GM11168 (cell line): ENCODE results near the gene KISS1.

Source experiments
- in situ Hi-C: fragments of 300-500 bp; cut with MboI; formaldehyde crosslinking; loops from one replicate; pipeline ENCODE4 v1.12.0; 2022; ENCODE audit warnings: low sequenced_read_pairs; ENCODE audit not compliant: unreplicated experiment

KISS1 gene

DNA sequence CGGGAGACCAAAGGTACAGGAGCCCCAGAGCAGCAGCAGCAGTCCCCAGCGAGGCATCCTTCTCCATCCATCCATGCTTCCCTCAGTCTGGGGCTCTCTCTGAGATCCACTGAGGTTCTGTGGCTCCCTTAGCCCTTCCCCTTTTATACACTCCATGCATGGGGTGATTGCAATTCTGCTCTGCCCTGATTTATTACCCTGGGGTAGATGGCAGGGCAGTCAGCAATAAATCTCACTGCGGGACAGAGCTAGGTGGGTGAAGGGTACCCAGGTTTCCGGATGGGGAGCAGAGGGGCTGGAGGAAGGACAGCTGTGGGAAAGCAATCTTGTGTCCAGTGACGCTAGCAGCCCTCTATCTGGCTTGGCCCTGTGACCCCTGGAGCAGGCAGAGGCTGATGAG, 30.1 kb downstream of the KISS1 start, which contains the start of gene REN:
Gene REN (minus strand): TSS at position 119 of the 400 bp plus-strand sequence. CDS start 44 bp downstream, at position 75.
- in situ Hi-C loops, result no loop called here

DNA sequence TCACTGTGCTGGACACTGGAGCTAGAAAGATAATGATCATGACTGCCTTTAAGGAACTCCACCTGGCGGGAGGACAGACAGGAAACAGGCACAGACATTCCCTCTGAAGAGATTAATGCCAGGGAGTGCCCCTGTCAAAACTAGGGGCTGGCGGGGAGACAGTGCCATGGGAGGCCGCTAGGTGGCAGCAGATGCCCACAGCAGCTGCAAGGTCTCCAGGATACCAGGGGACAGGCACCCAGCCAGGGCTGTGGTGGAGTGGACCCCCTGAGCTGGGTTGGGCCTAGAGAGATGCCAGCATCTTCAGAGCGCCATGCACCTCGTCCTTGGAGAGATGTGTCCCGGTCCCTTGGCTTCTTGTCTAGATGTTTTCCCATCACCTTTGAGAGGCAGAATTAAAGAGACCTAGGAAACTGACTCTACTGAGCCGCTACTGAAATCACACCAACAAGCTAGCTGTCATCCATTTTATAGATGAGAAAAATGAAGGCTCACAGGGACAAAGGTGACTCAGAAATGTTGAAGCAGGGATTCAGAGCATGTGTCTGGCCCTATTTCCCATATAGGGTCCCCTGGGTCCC, 33.7 kb downstream of the KISS1 start:
- in situ Hi-C loops, result no loop called here

DNA sequence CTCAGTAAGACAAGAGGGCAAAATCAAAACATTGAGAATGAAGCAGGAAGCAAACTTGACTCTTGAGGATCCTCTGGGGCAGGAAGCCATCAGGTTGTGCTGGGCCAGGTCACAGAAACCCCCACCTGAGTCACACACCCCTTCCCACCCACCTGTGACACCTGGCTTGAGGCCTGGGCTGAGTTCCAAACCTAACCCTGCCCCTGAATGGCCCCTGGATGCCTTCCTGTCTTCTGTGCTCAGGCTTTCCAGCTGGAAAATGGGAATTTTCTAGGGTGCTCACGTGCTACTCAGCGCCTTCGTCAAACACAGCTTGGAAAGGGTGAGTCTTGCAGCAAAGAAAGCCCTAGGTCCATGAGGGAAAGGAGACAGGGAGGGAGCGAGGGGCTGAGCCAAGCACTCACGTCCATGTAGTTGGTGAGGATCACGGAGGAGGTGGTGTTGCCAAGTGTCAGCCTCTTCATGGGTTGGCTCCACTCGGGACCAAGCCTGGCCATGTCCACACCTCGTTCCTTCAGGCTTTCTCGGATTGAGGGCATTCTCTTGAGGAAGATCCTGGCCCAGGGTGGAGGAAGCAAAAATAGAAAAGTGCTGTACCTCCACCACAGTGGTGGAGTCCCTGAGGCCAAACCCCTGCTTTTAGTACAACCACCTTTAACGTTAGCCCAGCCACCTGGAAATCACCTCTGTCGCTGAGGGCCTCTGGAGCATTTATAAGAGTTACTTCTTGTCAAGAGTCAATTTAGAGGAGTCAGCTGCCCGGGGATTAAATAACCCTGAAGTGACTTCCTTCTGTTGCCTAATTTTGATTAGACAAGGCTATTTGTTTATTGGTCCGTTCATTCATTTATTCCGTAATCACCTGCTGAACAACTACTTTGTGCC, 34.4 kb downstream of the KISS1 start:
- in situ Hi-C loops, result no loop called here

DNA sequence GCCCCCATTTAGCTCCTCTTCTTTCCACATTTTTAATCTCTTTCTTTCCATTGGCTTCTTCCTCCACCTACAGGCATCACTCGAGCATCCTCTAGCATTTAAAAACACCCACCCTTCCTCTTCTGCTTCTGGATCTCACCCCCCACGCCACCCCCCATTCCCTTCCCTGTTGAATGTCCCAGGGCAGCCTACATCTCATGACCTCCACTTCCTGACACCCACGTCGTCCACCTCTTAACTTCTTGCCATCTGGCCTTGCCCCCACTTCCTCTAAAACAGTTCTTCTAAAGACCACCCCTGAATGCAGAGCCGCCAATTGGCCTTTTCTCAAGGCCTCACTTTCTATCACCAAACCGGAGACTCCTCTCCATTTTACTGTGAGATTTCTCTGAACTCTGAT, 38.3 kb downstream of the KISS1 start:
- in situ Hi-C loops, result no loop called here

DNA sequence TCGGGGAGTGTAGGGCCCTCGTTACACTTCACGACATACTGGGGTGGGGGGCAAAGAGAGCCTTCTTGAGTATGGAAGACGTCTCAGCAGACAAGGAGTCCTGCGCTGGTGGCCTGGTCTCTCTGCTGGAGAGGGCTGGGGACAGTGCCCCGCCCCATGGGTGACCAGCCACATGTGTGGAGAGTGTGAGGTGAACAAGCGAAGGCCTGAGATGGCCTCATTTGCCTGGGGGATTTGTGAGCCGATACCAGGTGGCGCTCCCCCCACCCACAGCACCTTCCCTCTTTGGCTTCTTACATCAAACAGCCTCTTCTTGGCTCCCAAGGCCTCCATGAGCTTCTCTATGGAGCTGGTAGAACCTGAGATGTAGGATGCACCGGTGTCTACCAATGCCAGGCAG, 40.4 kb downstream of the KISS1 start:
- in situ Hi-C loops, result no loop called here

DNA sequence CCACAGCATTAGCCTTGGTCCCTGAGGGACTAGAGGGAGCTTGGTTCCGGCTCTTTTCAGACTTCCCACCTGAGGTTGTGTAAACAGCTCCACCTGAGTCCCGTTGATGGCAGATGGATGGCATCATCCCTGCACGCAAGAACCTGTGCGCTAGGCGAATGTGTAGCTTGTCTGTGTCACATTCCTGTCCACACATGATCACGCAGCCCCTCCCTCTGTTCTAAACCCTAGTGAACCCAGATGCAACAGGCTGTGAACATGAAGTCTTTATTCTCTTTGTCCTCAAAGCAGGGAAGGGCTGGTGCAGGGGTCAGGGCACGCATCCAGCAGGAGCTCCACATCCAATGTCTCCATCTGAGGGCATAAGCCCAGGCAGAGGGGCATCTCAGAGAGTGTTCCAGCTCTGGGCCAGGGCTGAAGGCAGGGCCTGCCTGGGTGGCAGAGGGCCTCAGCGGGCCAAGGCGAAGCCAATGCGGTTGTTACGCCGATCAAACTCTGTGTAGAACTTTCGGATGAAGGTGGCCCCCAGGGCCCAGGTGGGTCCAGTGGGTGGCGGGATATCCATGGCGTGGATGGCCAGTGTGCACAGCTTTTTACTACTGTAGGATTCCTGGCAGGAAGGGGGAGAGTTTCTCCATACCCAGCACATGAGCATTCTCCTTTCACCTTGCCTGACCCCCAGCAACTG, 41.6 kb downstream of the KISS1 start:
- in situ Hi-C loops, result no loop called here

DNA sequence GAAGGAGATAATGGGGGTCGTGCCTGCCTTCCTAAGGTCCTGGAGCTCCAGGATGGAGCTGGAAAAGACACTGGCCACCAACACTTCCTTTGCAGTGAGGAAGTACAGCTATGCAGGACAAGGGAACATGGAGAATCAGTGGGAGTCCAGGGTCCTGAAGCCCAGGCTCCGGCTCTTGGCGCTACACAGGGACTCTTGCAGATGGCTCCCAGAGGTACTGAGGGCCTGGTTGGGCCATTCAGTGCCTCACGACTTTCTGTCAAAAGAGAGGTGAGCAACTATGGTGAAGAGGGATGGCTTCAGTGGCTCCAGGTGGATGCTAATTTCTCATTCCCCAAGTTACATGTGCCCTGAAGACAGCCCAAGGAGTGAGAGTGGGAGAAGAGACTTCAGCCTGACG, 42.6 kb downstream of the KISS1 start:
- in situ Hi-C loops, result no loop called here

DNA sequence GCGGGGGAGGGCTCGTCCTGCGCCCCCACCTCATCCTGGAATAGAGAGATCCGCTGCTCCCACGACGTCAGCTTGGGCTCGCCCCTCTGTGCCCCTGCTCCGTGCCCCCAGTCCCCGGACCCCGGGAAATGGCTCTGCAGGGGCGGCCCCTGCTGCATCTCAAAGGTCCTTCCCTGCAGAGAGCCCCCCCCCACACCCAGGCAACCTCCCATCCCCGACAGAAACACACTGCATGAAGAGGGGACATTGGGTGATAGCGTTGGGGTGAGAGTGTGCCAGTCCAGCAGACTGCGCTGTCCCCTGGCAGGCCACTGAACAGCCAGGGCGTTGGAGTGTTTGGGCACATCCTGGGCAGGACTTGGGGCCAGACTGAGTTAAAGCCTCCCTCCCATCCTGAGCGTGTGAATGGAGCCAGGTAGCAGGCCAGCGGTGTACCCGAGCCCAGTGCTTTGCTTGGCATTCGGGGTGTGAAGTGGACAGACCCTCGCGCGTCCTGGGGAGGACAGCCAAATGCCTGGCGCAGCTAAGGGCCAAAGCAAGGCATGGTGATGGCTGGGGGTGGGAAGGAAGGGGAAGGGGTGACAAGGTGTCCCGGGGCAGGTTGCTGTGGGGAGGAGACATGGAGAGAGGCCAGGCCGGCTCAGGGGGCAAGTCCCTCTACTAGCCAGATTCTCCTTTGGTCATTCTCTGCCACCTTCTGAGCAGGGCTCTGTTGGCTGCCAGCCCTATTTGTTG, 43.8 kb downstream of the KISS1 start:
- in situ Hi-C loops, result no loop called here

DNA sequence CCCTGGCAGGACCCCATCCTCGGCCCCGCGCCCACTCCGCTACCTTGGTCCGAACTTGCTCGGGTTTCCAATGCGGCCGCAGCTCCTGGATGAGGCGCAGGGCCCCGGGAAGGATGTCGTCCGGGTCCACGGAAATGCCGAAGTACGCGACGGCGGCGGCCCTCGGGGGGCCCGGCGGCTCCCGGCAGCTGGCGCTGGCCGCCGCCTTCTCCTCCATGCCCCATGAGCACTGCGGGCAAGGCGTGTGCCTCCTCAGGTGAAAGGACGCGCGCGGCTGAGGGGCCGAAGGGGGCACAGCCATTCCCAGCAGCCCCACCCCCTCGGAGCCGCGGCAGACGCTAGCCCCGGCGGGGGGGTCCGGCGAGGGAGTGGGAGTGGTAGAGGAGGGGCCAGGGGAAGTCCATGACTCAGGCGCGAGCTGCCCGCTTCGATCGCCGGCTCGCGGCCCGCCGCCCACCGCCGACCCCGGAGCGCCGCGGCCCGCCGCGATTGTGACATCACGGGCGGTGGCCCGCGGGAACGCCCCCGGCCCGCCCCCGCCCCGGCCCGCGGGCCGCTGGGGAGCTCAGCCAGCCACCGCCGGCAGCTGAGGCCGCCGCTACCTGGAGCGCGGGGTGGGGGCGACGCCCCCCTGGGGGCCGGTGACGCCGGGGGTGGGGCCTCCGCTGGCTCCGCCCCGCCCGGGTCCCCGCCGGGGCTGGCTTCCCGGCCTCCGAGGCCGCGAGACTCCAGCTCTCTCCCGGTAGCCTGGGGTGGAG, 44.6 kb downstream of the KISS1 start, which contains the start of gene ETNK2:
Gene ETNK2 (minus strand): TSS at position 493 of the 758 bp plus-strand sequence. CDS start 192 bp downstream, at position 301.
- in situ Hi-C loops, result no loop called here

DNA sequence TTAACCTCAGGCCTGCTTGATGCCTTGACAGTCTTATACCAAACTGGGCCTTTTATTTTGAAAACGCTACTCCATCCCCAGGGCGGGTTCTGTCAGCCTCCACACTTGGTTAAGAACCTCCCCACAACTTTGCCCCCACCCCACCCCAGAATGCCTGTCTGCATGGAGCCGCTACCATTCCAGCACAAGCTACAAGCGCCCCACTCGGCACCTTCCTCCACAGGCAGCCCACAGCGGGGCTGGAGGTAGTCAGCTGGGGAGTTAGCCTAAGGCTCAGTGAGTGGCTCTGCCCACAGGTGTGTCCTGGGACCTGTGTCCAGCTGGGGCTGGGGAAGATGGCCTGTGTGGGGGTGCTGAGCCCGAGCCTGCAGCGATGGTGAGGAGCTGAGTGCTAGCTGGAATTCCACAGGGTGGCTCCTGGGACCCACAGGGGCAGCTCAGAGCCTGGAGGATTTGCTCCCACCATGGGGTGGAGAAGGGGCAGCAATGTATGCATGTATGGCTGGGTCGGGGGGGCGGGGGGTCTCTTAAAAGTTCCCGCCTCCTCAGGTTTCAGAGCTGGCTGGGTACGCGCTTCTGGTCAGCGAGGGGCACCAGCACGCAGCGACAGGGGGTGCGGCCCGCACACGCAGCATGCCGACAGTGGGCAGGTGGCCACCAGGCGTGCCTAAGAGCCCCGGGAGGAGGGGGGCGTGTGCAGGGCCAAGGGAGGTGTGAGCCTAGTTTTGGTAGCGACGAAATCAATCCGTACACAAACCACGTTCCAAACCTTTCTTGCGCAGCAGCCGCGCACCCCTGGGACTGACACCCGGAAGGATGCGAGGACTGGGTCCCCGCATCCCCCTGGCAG, 45.4 kb downstream of the KISS1 start:
- in situ Hi-C loops, result no loop called here

DNA sequence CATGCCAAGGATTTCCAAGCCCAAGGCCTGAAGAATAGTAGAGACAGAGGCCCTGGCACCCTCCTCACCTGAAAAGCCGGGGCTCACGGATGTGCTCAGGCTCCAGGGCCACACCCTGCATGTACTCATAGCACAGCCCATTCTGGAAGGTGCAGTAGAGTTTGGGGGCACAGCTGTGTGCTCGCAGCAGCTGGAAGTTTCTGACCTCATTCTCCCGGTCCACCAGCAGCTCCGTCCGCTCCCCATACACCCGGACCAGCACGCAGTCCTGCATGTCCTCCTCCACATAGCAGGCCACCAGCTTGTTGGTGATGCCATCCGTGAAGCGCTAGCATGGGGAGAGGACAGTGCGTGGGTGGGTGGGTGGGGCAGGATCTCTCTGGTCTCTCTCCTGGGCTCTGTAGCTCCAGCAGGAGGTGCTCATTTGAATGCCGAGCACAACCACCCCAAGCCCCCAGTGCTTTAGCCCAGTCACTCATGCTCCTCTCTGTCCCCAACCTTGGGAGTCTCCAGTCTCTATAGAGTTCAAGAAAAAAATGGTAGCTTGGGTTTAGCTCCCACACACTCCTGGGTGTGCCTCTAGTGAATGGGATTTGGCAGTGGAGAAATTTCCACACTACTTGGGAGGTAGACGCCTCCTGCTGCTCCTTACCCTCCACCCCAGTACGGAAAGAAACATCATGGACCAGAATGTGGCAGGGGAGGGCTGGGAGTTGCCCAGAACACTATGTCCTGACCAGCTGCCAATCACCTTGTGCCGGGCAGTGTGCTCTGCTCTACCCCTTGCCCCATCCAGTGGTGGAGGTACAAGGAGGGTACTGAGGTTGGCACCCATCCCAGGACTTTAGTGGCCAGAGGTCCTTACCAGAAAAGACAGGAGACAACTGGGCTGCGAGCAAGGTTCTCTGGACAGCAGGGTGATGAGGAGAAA, 46.4 kb downstream of the KISS1 start:
- in situ Hi-C loops, result no loop called here

DNA sequence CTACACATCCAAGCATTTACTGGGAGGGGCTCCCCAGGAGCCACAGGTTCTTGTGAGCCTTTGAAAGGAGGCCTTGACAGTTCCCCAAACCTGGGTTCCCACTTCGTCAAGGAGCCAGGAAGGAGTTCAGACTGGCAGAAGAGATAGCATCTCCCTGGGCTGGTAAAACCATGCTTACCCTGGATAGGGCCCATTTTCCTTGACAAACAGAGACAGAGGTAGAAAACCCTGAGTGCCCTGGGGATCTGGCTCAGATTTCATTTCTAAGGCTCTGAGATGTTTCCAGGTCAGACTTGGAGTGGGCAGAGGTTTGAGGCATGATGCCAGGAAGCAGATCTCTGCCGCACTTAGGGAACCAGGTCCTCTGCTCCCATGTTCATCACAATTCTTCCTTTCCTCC, 47.2 kb downstream of the KISS1 start:
- in situ Hi-C loops, result no loop called here

DNA sequence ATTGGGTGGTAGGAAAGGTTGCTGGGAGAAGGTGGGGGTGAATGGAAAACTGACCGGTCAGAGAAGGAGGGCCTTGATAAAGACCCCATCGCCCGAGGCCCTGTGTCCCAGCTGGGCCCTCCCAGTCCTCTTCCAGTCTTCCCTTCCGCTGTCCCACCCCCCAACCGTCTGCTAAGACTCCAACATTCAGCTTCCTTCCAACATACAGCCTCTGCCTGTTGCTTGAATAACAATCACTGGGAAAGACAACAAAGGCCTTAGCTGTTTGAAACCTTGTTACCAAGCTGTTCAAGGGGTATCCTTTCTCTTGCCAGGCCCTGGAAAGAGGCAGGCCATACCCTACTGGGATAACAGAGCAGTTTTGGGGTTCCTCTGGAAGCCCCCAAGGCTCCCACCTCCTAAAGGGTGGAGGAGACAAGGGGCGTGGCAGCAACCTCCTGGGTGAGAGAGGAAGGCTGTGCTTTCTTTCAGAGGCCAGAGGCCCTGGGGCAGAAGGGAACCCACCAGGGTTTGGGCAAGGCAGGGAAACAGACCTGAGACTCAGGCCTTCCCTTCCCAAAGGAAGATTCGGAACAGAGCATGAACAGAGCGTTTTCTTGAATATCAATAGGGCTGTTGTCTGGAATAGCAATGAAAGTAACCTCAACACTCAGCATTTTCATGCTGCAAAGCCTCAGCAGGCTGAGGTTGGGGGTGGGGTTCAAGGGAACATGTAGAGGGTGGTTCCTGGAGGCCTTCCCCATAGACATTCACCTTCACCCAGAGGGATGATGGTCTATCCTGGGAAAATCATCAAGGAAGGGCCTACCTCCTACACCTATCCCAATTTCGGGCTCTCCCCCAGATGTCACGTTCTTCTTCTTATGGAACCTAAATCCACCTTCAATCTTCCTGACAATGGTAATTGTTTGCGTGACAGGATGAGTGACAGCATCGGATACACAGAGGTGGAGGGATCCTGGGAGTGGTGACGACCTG, 48.6 kb downstream of the KISS1 start:
- in situ Hi-C loops, result no loop called here

DNA sequence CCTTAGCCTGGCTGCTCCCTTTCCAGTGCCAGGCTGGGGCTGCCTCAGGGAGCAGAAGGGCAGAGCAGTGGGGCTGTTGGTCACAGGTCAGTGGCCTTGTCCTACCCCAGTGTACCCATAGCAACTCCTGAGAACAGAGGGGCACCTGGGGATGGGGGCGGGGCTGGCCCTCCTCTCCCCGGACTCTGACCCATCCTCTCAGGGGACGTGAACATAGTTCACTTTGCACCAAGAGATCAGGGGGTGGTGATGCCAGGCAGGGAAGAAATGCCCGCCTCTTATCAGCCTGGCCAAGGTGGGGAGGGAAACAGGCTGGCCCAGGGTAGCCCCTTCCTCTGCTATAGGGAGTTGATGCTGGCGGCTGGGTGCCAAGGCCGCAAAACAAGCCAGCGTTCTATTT, 49.3 kb downstream of the KISS1 start:
- in situ Hi-C loops, result no loop called here

DNA sequence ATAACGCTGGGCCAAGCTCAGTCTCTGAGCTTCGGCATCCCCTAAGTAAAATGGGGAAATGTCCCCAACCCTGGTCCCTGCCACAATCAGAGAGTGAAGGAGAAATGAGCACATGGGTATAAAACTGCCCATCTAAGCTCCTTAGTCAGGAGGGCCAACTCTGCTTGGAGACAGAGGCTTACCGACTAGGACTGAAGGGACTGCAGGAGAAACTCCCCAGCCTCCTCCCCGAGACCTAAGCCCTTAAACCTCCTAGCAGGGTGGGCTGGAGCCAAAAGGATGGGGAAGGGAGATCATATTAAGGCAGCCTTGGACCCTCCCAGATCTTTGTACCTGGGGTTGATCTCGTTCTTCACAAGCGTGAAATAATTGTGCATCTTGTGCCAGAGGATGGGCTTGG, 50.0 kb downstream of the KISS1 start:
- in situ Hi-C loops, result no loop called here

DNA sequence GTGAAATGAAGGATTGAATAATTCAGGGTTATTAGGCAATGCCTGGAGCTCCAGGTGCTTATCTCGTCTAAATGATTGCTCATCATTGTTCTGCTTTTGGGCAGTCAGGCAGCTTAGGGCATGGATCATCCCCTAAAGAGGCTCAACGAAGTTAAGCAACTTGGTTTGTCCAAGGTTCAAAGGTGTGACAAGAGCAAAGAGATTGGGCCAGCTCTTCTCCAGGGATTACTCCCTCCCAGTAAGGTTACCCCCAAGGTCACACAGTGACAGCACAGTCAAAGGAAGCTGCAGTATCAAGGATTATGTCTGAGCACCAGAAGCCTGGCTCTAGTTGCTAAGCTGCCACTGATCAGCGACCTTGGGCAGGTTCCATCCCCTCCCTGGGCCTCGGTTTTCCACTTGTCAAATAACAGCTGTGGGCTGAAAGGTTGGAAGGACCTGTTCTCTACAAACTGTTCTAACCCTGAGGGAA, 51.2 kb downstream of the KISS1 start:
- in situ Hi-C loops, result no loop called here
